GM23338 (cell line): ENCODE results near the gene TSPAN10. TPM values are rescaled to one million over a fixed set of nuclear protein-coding genes. Genes with fewer than 3 reads are reported as not detected.
"Not testable (repeated sequence)": the region's sequence is repeated elsewhere in the genome, so short reads cannot be mapped to it uniquely, and the experiment has no call there.

Experiments
- ATAC-seq: fragments of 200-7000 bp; cut with Tn5 transposase; 3 replicates; pipeline ENCODE4 v1.9.1; 2020
- DNase-seq: peaks from one replicate; pipeline ENCODE4 v3.0.0-alpha.2; 2015; ENCODE audit warnings: low spot score
- H2AFZ ChIP-seq: fragments of 200-600 bp; sonication (generic); 2 replicates; pipeline ENCODE4 v1.8.0; 2016; ENCODE audit warnings: antibody characterized with exemption, mild to moderate bottlenecking, moderate library complexity
- H3F3A ChIP-seq: fragments of 200-600 bp; sonication (generic); replicated peaks from 2 replicates; pipeline ENCODE4 v1.8.0; 2017; ENCODE audit warnings: antibody characterized with exemption, mixed run types, low read depth
- H3K27ac ChIP-seq: fragments of 200-600 bp; sonication (generic); 2 replicates; pipeline ENCODE4 v1.6.1; 2016; ENCODE audit warnings: low read depth
- H3K27me3 ChIP-seq: fragments of 200-600 bp; sonication (generic); 2 replicates; pipeline ENCODE4 v1.8.0; 2016; ENCODE audit warnings: mild to moderate bottlenecking, mixed run types, moderate library complexity; ENCODE audit not compliant: insufficient read depth
- H3K36me3 ChIP-seq: fragments of 200-600 bp; sonication (generic); 2 replicates; pipeline ENCODE4 v1.8.0; 2016; ENCODE audit warnings: mild to moderate bottlenecking; ENCODE audit not compliant: insufficient read depth
- H3K4me1 ChIP-seq: fragments of 200-600 bp; sonication (generic); 2 replicates; pipeline ENCODE4 v1.8.0; 2016; ENCODE audit warnings: mild to moderate bottlenecking, moderate library complexity; ENCODE audit not compliant: insufficient read depth
- H3K4me2 ChIP-seq: fragments of 200-600 bp; sonication (generic); 2 replicates; pipeline ENCODE4 v1.7.1; 2017; ENCODE audit warnings: mixed run types
- H3K4me3 ChIP-seq: fragments of 200-600 bp; sonication (generic); 2 replicates; pipeline ENCODE4 v1.6.1; 2016; ENCODE audit warnings: mixed run types
- H3K79me2 ChIP-seq: fragments of 200-600 bp; sonication (generic); replicated peaks from 2 replicates; pipeline ENCODE4 v1.8.0; 2017; ENCODE audit warnings: mild to moderate bottlenecking; ENCODE audit not compliant: insufficient read depth
- H3K9me2 ChIP-seq: fragments of 200-600 bp; sonication (generic); 2 replicates; pipeline ENCODE4 v1.8.0; 2017; ENCODE audit not compliant: insufficient read depth
- H4K20me1 ChIP-seq: fragments of 200-600 bp; sonication (generic); replicated peaks from 2 replicates; pipeline ENCODE4 v1.8.0; 2017; ENCODE audit warnings: mild to moderate bottlenecking; ENCODE audit not compliant: insufficient read depth
- H3K27ac Mint-ChIP-seq: 2 replicates; pipeline ENCODE4 v1.8.0; 2020; ENCODE audit warnings: inconsistent platforms, mild to moderate bottlenecking, moderate library complexity, mixed read lengths
- H3K27me3 Mint-ChIP-seq: 3 replicates; pipeline ENCODE4 v1.8.0; 2022; ENCODE audit warnings: low read depth, mild to moderate bottlenecking, moderate library complexity, mixed read lengths, inconsistent platforms; ENCODE audit not compliant: insufficient read depth, poor library complexity
- H3K36me3 Mint-ChIP-seq: 3 replicates; pipeline ENCODE4 v1.8.0; 2021; ENCODE audit warnings: low read depth, mild to moderate bottlenecking, inconsistent platforms, moderate library complexity, mixed read lengths
- H3K4me1 Mint-ChIP-seq: 3 replicates; pipeline ENCODE4 v1.8.0; 2020; ENCODE audit warnings: mild to moderate bottlenecking, inconsistent platforms, mixed read lengths
- H3K4me3 Mint-ChIP-seq: 3 replicates; pipeline ENCODE4 v1.8.0; 2021; ENCODE audit warnings: moderate library complexity, mild to moderate bottlenecking, inconsistent platforms, mixed read lengths
- H3K9me3 Mint-ChIP-seq: 3 replicates; pipeline ENCODE4 v1.8.0; 2020; ENCODE audit warnings: moderate library complexity, mild to moderate bottlenecking, inconsistent platforms, mixed read lengths
- CTCF ChIP-seq, 2 experiments: fragments of 200-600 bp in 1 of 2; sonication (generic) in 1 of 2; conservative IDR thresholded peaks; 2 replicates each; pipeline versions ENCODE4 v1.5.1 to v1.6.1; 2016 to 2017; ENCODE audit warnings: antibody characterized with exemption in 2 of 2, low read depth in 2 of 2, mild to moderate bottlenecking in 2 of 2, moderate library complexity in 1 of 2
- ETS1 ChIP-seq: IDR thresholded peaks from 2 replicates; pipeline ENCODE4 v1.6.1; 2016; ENCODE audit warnings: antibody characterized with exemption
- EZH2phosphoT487 ChIP-seq: fragments of 200-600 bp; sonication (generic); IDR thresholded peaks from one replicate; pipeline ENCODE4 v1.8.1; 2018; ENCODE audit warnings: antibody characterized with exemption; ENCODE audit not compliant: unreplicated experiment
- JUNB ChIP-seq: IDR thresholded peaks from one replicate; pipeline ENCODE4 v1.6.1; 2016; ENCODE audit warnings: antibody characterized with exemption; ENCODE audit not compliant: unreplicated experiment
- NANOG ChIP-seq: IDR thresholded peaks from 2 replicates; pipeline ENCODE4 v1.6.1; 2016; ENCODE audit warnings: antibody characterized with exemption, borderline replicate concordance
- POLR2AphosphoS5 ChIP-seq: IDR thresholded peaks from 2 replicates; pipeline ENCODE4 v1.6.1; 2016; ENCODE audit warnings: antibody characterized with exemption, low read depth
- REST ChIP-seq: IDR thresholded peaks from one replicate; pipeline ENCODE4 v1.6.1; 2018; ENCODE audit warnings: antibody characterized with exemption; ENCODE audit not compliant: unreplicated experiment
- STAT1 ChIP-seq: IDR thresholded peaks from one replicate; pipeline ENCODE4 v1.6.1; 2016; ENCODE audit warnings: antibody characterized with exemption; ENCODE audit not compliant: unreplicated experiment
- ZNF114 ChIP-seq: fragments of 250-450 bp; sonication (Bioruptor Pico); IDR thresholded peaks from 2 replicates; pipeline ENCODE4 v1.5.0; 2020; ENCODE audit warnings: mild to moderate bottlenecking, moderate library complexity
- ZNF331 ChIP-seq: fragments of 250-450 bp; sonication (Bioruptor Pico); IDR thresholded peaks from 2 replicates; pipeline ENCODE4 v1.5.0; 2020; ENCODE audit warnings: low read depth, mild to moderate bottlenecking, moderate library complexity
- ZNF462 ChIP-seq: fragments of 250-450 bp; sonication (Bioruptor Pico); IDR thresholded peaks from 2 replicates; pipeline ENCODE4 v1.5.0; 2020; ENCODE audit warnings: mild to moderate bottlenecking, moderate library complexity
- polyA plus RNA-seq: library from polyadenylated mRNA; unstranded; fragments of >200 nt; fragmentation: Nextera tagmentation; extraction: Ambion mirVana; gene quantifications from 2 replicates; pipeline ENCODE4 v1.2.1, GENCODE V29; 2016
- total RNA-seq: library from RNA; depleted of rRNA; stranded (reverse); fragments of >200 nt; shearing (Covaris generic); gene quantifications from 2 replicates; pipeline ENCODE4 v1.2.3, GENCODE V29; 2014

Gene TSPAN10
- total and polyA plus RNA-seq, 2 experiments from 2014 or later: 0.66 to 1.2 TPM

GRCh38 chr17:81616877-81617276, 20.1 kb upstream of the TSPAN10 start:
- peaks cover 33% of the 10 kb centered on the region for H3K36me3 ChIP-seq
- no peaks in the 10 kb centered on the region for H3K9me2 ChIP-seq
- Mint-ChIP-seq H3K4me3 (no peak overlapping the region; the same call in 2 of the 3 replicates), H3K4me1 (no peaks in the 10 kb centered on the region), H3K36me3 (peaks cover 96% of the 10 kb centered on the region), H3K27ac (no peak overlapping the region), H3K9me3 (peaks cover 15% of the 10 kb centered on the region; the same call in 2 of the 3 replicates), H3K27me3 (peaks cover 19% of the 10 kb centered on the region)
- no peak overlapping the region for H3K4me3 ChIP-seq
- no peak overlapping the region for H2AFZ ChIP-seq
- H3K4me1 ChIP-seq: no peaks in the 10 kb centered on the region
- no peaks in the 10 kb centered on the region; the same call in 1 of the 2 replicates for H3F3A ChIP-seq
- ATAC-seq (no peak), DNase-seq (no peak)
- peaks cover 31% of the 10 kb centered on the region for H4K20me1 ChIP-seq
- TF ChIP-seq REST (no peak), ZNF114 (no peak), ZNF331 (CRISPR knock-in tag) (no peak), POLR2AphosphoS5 (no peak), STAT1 (no peak), ETS1 (no peak), EZH2phosphoT487 (no peak), CTCF (conservative IDR thresholded peaks at IDR 0.05; ENCODE audit: low read depth in 2 of 2) (no peak), NANOG (no peak), JUNB (no peak), ZNF462 (CRISPR knock-in tag) (no peak)
- peaks cover 75% of the 10 kb centered on the region for H3K79me2 ChIP-seq
- no peak overlapping the region for H3K27ac ChIP-seq
- no peak overlapping the region for H3K4me2 ChIP-seq
- H3K27me3 ChIP-seq: no peaks in the 10 kb centered on the region

GRCh38 chr17:81618307-81618706, 18.7 kb upstream of the TSPAN10 start:
- ATAC-seq: not testable (repeated sequence)
- peaks cover 93% of the 10 kb centered on the region for H3K36me3 Mint-ChIP-seq

More at GRCh38 chr17:81618307-81618706, 18.7 kb upstream of the TSPAN10 start:
- not testable (repeated sequence) for H3K4me2 ChIP-seq, H3K27me3 ChIP-seq, H3K4me3 Mint-ChIP-seq, DNase-seq, H3F3A ChIP-seq, H3K4me3 ChIP-seq, H2AFZ ChIP-seq, H3K27ac Mint-ChIP-seq, H3K4me1 Mint-ChIP-seq, H3K9me2 ChIP-seq, H3K4me1 ChIP-seq, H3K27ac ChIP-seq
- peaks cover 67% of the 10 kb centered on the region for H3K79me2 ChIP-seq
- H4K20me1 ChIP-seq: peaks cover 36% of the 10 kb centered on the region
- peaks cover 31% of the 10 kb centered on the region for H3K36me3 ChIP-seq
- Mint-ChIP-seq H3K27me3 (peaks cover 19% of the 10 kb centered on the region), H3K9me3 (peaks cover 15% of the 10 kb centered on the region; the same call in 2 of the 3 replicates)
